Epithelial cell of proximal tubule (primary cell): Measurements from ENCODE around the gene ANKLE2. TPM values are rescaled to one million over a fixed set of nuclear protein-coding genes. Genes with fewer than 3 reads are reported as not detected.
"Not testable (repeated sequence)": the region's sequence is repeated elsewhere in the genome, so short reads cannot be mapped to it uniquely, and the experiment has no call there.

Experiments
- DNase-seq: peaks from one replicate; pipeline ENCODE4 v3.0.0-alpha.2; 2011; ENCODE audit warnings: low read depth
- H3K4me3 ChIP-seq: 2 replicates; pipeline ENCODE4 v1.5.1; 2011; ENCODE audit warnings: low read depth, mild to moderate bottlenecking, low read length
- total RNA-seq: library from RNA; depleted of rRNA; stranded (reverse); fragments of >200 nt; gene quantifications from 2 replicates; pipeline ENCODE4 v1.2.3, GENCODE V29; 2015
- TF ChIP-seq, protein P1 (sequence below): conservative IDR thresholded peaks from 2 replicates; pipeline ENCODE4 v1.5.1; 2012; ENCODE audit warnings: low read depth, mild to moderate bottlenecking, low read length

Gene ANKLE2
- total RNA-seq, 1 donor from 2014 or later: 111 TPM

DNA sequence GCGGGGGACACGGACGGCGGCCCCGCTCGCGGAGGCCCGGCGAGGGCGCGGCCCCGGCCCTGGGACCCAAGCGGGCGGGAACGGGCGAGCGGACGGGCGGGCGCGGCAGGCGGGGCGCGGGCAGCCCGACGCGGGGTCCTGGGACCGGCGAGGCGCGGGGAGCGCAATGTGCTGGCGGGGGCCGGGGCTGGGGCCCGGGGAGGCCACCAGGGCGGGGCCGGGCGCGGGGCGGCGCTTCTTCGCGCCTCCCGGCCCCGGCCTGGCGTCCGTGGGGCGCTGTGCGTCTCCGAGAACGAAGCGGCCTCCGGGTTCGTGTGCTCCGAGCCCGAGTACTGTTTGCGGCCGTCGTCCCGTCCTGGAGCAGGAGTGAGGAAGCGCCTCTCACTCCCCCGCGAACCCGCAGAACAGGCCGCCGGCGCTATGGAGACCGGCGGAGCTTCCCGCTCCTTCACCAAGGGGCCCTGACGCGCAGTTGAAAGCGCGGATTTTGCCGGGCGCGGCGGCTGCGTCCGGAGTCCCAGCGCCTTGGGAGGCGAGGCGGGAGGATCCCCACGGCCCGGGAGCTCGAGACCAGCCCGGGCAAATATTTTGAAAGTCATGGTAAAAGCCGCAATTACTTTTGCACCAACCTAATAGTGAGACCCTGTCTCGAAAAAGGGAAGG, 420 bp upstream of the ANKLE2 start:
- TF ChIP-seq, protein P1, sequence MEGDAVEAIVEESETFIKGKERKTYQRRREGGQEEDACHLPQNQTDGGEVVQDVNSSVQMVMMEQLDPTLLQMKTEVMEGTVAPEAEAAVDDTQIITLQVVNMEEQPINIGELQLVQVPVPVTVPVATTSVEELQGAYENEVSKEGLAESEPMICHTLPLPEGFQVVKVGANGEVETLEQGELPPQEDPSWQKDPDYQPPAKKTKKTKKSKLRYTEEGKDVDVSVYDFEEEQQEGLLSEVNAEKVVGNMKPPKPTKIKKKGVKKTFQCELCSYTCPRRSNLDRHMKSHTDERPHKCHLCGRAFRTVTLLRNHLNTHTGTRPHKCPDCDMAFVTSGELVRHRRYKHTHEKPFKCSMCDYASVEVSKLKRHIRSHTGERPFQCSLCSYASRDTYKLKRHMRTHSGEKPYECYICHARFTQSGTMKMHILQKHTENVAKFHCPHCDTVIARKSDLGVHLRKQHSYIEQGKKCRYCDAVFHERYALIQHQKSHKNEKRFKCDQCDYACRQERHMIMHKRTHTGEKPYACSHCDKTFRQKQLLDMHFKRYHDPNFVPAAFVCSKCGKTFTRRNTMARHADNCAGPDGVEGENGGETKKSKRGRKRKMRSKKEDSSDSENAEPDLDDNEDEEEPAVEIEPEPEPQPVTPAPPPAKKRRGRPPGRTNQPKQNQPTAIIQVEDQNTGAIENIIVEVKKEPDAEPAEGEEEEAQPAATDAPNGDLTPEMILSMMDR: no peak
- DNase-seq: peak; percentile 19
- peak overlapping the region; percentile 77 for H3K4me3 ChIP-seq

DNA sequence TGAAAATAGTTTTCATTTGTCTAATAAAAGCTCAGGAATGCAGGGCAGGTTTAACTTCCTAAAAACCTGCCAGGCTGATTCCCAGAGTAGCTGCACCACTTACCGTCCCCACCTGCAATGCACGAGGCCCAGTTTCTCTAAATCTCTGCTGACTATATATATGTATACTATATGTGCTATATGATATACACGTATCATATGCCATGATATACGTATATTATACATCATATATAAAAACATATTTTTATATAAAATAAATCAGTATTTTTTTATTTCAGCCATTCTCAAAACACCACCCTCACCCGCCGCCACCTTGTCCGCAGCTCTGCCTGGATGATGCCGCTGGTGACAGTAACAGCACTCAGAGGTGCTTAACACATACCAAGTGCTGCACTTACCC, 2.3 kb downstream of the ANKLE2 start:
- TF ChIP-seq, protein P1: no peak
- no peak overlapping the region for H3K4me3 ChIP-seq
- no peak for DNase-seq

DNA sequence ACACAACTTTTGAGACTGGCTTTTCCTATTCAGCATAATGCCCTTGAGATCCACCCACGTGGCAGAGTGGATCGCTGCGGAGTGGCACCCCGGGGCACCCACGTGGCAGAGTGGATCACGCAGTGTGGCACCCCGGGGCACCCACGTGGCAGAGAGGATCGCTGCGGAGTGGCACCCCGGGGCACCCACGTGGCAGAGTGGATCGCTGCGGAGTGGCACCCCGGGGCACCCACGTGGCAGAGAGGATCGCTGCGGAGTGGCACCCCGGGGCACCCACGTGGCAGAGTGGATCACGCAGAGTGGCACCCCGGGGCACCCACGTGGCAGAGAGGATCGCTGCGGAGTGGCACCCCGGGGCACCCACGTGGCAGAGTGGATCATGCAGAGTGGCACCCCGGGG, 2.8 kb downstream of the ANKLE2 start:
- DNase-seq, H3K4me3 ChIP-seq: not testable (repeated sequence)

DNA sequence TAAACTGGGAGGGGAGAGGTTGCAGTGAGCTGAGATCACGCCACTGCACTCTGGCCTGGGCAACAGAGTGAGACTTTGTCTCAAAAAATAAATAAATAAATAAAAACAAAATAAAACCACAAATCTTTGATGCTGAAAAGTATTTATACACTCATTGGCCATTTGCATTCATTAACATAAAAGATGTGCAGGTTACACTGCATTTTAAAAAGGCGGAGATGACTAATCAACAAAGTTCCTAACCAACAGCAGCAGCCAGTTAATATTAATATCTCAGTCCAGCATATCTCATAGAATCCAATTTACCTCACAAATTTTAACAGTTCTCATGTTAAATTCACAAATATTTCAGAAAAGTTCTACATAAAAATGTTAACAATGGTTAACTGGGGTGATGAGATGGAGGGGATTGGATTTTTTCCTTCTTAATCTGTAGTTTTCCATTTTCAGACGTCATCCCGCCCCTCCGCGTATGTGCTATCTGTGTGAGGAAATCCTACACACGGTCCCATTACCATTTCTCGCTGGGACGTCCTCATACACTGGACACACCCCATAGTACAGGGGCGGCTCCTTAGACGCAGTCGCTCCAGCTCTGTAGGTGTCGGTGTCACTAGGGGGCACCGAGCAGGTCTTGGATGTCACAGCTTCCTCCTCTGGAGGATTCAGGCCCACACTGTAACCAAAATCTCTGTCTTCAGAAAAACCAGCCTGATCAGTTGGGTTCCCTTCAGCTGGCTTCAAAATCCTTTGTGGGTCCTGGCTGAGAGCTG, 7.3 kb downstream of the ANKLE2 start:
- no peak overlapping the region for H3K4me3 ChIP-seq
- DNase-seq: no peak
- TF ChIP-seq, protein P1: no peak

DNA sequence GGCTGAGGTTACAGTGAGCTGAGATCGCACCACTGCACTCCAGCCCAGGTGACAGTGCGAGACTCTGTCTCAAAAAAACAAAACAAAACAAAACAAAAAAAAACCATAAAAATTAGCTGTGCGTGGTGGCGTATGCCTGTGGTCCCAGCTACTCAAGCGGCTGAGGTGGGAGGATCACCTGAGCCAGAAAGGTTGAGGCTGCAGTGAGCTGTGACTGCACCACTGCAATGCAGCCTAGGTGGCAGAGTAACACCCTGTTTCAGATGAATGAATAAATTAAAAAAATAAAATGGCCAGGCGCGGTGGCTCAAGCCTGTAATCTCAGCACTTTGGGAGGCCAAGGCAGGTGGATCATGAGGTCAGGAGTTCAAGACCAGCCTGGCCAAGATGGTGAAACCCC, 8.0 kb downstream of the ANKLE2 start:
- TF ChIP-seq, protein P1: peak; percentile 9
- H3K4me3 ChIP-seq, DNase-seq: not testable (repeated sequence)

DNA sequence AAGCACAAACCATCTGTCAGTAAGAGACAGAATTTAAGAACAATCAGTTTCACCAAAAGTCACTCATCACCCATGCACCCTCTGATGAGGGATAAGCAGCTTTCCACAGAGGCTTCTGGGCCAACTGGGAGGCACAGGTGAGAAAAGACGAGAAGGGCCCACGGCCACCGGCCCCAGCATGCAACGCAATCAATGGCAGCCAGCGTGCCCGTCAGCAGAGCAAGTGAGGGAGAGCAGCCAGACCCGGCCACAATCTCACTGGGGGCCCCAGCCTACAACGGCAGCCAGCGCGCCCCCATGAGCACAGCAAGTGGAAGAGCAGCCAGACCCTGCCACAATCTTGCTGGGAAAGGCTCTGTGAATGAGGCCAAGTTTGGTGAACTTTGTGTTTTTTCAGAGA, 13.3 kb downstream of the ANKLE2 start:
- TF ChIP-seq, protein P1: no peak
- H3K4me3 ChIP-seq: no peak overlapping the region
- DNase-seq: no peak

DNA sequence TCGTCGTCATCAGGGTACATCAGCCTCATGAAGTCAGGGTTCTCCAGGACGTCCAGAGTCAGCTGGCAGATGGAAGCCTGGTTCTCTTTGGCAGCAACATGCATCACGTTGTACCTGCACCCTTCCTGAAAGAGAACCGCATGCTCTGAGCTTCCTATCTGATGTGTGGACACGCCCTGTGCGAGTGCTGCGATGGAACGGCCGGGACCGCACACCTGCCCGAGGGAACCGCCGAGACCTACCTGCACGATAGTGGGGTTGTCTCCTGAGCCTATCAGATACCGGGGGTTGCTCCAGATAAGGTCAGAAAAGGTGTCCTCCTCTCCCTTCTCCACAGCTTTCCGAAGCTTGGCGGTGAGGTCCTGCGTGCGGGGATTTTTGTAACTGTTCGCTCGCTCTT, 13.7 kb downstream of the ANKLE2 start:
- TF ChIP-seq, protein P1: no peak
- no peak for DNase-seq
- no peak overlapping the region for H3K4me3 ChIP-seq
